ENCODE results near the gene ARID1B. TPM values are rescaled to one million over a fixed set of nuclear protein-coding genes. Genes with fewer than 3 reads are reported as not detected.

Gene ARID1B
- total and polyA plus RNA-seq, 2 of the 4 experiments (the other 2 are of a cell fraction): 14.5 to 20.1 TPM

GRCh38 chr6:157121897-157122296 is 344.7 kb downstream of the ARID1B start:
- Histone ChIP-seq H3K4me3 (ENCODE audit: insufficient read depth, low read depth, low read length) (no peak overlapping the region), H4K91ac (ENCODE audit: insufficient read depth, low read depth, low read length) (no peak overlapping the region), H2AK5ac (ENCODE audit: low read depth, low read length) (no peak overlapping the region), H4K5ac (ENCODE audit: low read depth, low read length) (no peak overlapping the region), H3K4ac (ENCODE audit: low read depth, low read length) (no peak overlapping the region), H3K9ac (ENCODE audit: low read depth, low read length) (no peak overlapping the region), H3K9me3 (ENCODE audit: control insufficient read depth, insufficient read depth, low read length) (no peaks in the 10 kb centered on the region), H2BK120ac (ENCODE audit: low read depth, low read length) (no peak overlapping the region), H3K4me2 (ENCODE audit: low read depth, low read length) (no peak overlapping the region), H4K8ac (ENCODE audit: low read depth in 2 of 2, low read length in 2 of 2) (no peak overlapping the region), H3K27ac (ENCODE audit: insufficient read depth, low read length) (no peak overlapping the region), H3K18ac (ENCODE audit: low read depth, low read length) (no peak overlapping the region), H3K9me1 (ENCODE audit: insufficient read depth, low read length) (peaks cover 8% of the 10 kb centered on the region; the same call in 1 of the 2 replicates), H2BK20ac (ENCODE audit: low read depth, low read length) (no peak overlapping the region), H3K4me1 (ENCODE audit: control insufficient read depth, insufficient read depth, low read length) (peaks cover 3% of the 10 kb centered on the region; the same call in 1 of the 2 replicates), H2AK9ac (replicated peaks; ENCODE audit: low read depth, low read length, poor library complexity) (no peak overlapping the region), H3K79me1 (ENCODE audit: low read depth in 1 of 2, low read length in 2 of 2) (peaks cover 22 to 30% of the 10 kb centered on the region in 2 experiments), H3K27me3 (ENCODE audit: control insufficient read depth, insufficient read depth, low read length) (no peaks in the 10 kb centered on the region), H3K14ac (replicated peaks; ENCODE audit: low read depth, low read length) (no peak overlapping the region), H3K23ac (ENCODE audit: low read depth, low read length) (no peak overlapping the region), H2AFZ (replicated peaks; ENCODE audit: low read length, poor library complexity) (no peak overlapping the region), H3K56ac (ENCODE audit: extremely low read depth, insufficient read depth, low read length) (no peak overlapping the region), H4K20me1 (ENCODE audit: insufficient read depth, low read length) (no peaks in the 10 kb centered on the region), H3K36me3 (ENCODE audit: control insufficient read depth, insufficient read depth, low read length) (peaks cover 3% of the 10 kb centered on the region), H2BK5ac (ENCODE audit: low read depth, low read length, poor library complexity, severe bottlenecking) (no peak overlapping the region), H2BK15ac (ENCODE audit: low read depth, low read length) (no peak overlapping the region)
- DNase-seq (no peak), ATAC-seq (ENCODE audit: low read depth) (no peak)
- CTCF ChIA-PET: interaction anchor here (0.7 to 1.2 kb wide), 2 partner anchors 13 to 177 kb away, joined by 4 read pairs; no protein-coding TSS in a partner anchor
- TF ChIP-seq CEBPB (IDR thresholded peaks at IDR 0.05; ENCODE audit: low read depth, low read length) (no peak), BHLHE40 (IDR thresholded peaks at IDR 0.05; ENCODE audit: low read depth, low read length) (no peak), MAZ (IDR thresholded peaks at IDR 0.05; ENCODE audit: borderline replicate concordance, low read depth, low read length) (no peak), POLR2A (IDR thresholded peaks at IDR 0.05; ENCODE audit: low read depth, low read length) (no peak), RCOR1 (IDR thresholded peaks at IDR 0.05; ENCODE audit: insufficient replicate concordance, low read length) (no peak), MXI1 (IDR thresholded peaks at IDR 0.05; ENCODE audit: borderline replicate concordance, low read depth, low read length) (no peak), MAFK (IDR thresholded peaks at IDR 0.05; ENCODE audit: low read depth, low read length) (no peak), CTCF (conservative IDR thresholded peaks at IDR 0.05; ENCODE audit: low read depth, low read length) (no peak), RAD21 (IDR thresholded peaks at IDR 0.05; ENCODE audit: low read length) (no peak), ELK1 (IDR thresholded peaks at IDR 0.05; ENCODE audit: borderline replicate concordance, low read depth, low read length) (no peak), NFE2L2 (IDR thresholded peaks at IDR 0.05; ENCODE audit: low read depth, low read length) (no peak), FOS (IDR thresholded peaks at IDR 0.05; ENCODE audit: low read depth, low read length) (no peak), SMC3 (IDR thresholded peaks at IDR 0.05; ENCODE audit: low read depth, low read length) (no peak), RFX5 (IDR thresholded peaks at IDR 0.05; ENCODE audit: low read depth, low read length) (no peak), CHD1 (IDR thresholded peaks at IDR 0.05; ENCODE audit: low read depth, low read length) (no peak)
- dilution Hi-C loops (cut with HindIII; ENCODE audit: low sequenced_read_pairs, unreplicated experiment) (no loop called here), in situ Hi-C loops (cut with MboI; ENCODE audit: low sequenced_read_pairs) (no loop called here), intact Hi-C loops (cut with micrococcal nuclease) (no loop called here)
- POLR2A ChIA-PET (ENCODE audit: unreplicated experiment): no interaction called here
- WGBS, 2 experiments (ENCODE audit: extremely low coverage in 2 of 2, insufficient read length in 1 of 2): no CpG with 5 or more reads among the region's 6 CpGs
- BruUV-seq (replicated peaks): no TSS peak

Data from IMR-90 (cell line).